ENCODE measurements around the gene ICAM2.
"Not testable (repeated sequence)": the region's sequence is repeated elsewhere in the genome, so short reads cannot be mapped to it uniquely, and the experiment has no call there.

The ICAM2 gene

GRCh38 chr17:64024215-64024654 lies 3.8 kb upstream of the ICAM2 start:
- no peak for DNase-seq (ENCODE audit: low spot score)
- no peak overlapping the region for H3K27ac ChIP-seq
- TF ChIP-seq CTCF (IDR thresholded peaks at IDR 0.05), result no peak
- no peak overlapping the region for H3K4me3 ChIP-seq

- H3K27ac ChIP-seq, result no peak overlapping the region
- H3K4me3 ChIP-seq, result no peak overlapping the region
- DNase-seq (ENCODE audit: low spot score), result no peak
- TF ChIP-seq CTCF (IDR thresholded peaks at IDR 0.05), result no peak
Measured at GRCh38 chr17:64022611-64023063, 2.2 kb upstream of the ICAM2 start.

GRCh38 chr17:64019551-64019961 lies 877 bp downstream of the ICAM2 start:
- DNase-seq (ENCODE audit: low spot score); H3K27ac ChIP-seq: not testable (repeated sequence)
- H3K4me3 ChIP-seq, result peak overlapping the region; percentile 66

- DNase-seq (ENCODE audit: low spot score), result no peak
- no peak for TF ChIP-seq CTCF (IDR thresholded peaks at IDR 0.05)
- Histone ChIP-seq H3K27ac (no peak overlapping the region), H3K4me3 (no peak overlapping the region)
Measured at GRCh38 chr17:64017381-64017980, 3.0 kb downstream of the ICAM2 start.

GRCh38 chr17:64016974-64017373 lies 3.5 kb downstream of the ICAM2 start:
- DNase-seq (ENCODE audit: low spot score), result no peak
- Histone ChIP-seq H3K27ac (no peak overlapping the region), H3K4me3 (no peak overlapping the region)
- TF ChIP-seq CTCF (IDR thresholded peaks at IDR 0.05), result no peak

- peak overlapping the region in 1 of 2 donors; percentile 29 for H3K27ac ChIP-seq
- no peak for TF ChIP-seq CTCF (IDR thresholded peaks at IDR 0.05)
- no peak for DNase-seq (ENCODE audit: low spot score)
- H3K4me3 ChIP-seq, result no peak overlapping the region
Measured at GRCh38 chr17:64016231-64016784, 4.1 kb downstream of the ICAM2 start.

- Histone ChIP-seq H3K4me3 (no peak overlapping the region), H3K27ac (no peak overlapping the region)
- TF ChIP-seq CTCF (IDR thresholded peaks at IDR 0.05), result no peak
- peak; percentile 12 for DNase-seq (ENCODE audit: low spot score)
Measured at GRCh38 chr17:64015447-64015846, 5.0 kb downstream of the ICAM2 start.

Measured in coronary artery (tissue), 2 donors.